AG10803 (cell line): Measurements from ENCODE around the gene CHAC2.

Experiments used
- DNase-seq: peaks from one replicate; pipeline ENCODE4 v3.0.0; 2010; ENCODE audit warnings: low read depth
- H3K4me3 ChIP-seq: 2 replicates; pipeline ENCODE4 v1.5.1; 2011; ENCODE audit warnings: mild to moderate bottlenecking, low read length, control low read depth
- CTCF ChIP-seq: conservative IDR thresholded peaks from 2 replicates; pipeline ENCODE4 v1.5.1; 2011; ENCODE audit warnings: mild to moderate bottlenecking, low read length, control low read depth, inconsistent platforms

CHAC2 gene

GRCh38 chr2:53739032-53739431 is 28.6 kb upstream of the CHAC2 start:
- TF ChIP-seq CTCF = no peak

GRCh38 chr2:53740170-53740569 is 27.4 kb upstream of the CHAC2 start:
- TF ChIP-seq CTCF = peak; percentile 53
- peak; percentile 53 for DNase-seq
- no peak overlapping the region for H3K4me3 ChIP-seq

More at GRCh38 chr2:53739032-53739431, 28.6 kb upstream of the CHAC2 start:
- peak; percentile 6 for DNase-seq
- H3K4me3 ChIP-seq = no peak overlapping the region

- TF ChIP-seq CTCF = no peak
- DNase-seq = peak; percentile 4
- H3K4me3 ChIP-seq = no peak overlapping the region
Observed at GRCh38 chr2:53744395-53745065, 23.1 kb upstream of the CHAC2 start.

GRCh38 chr2:53750041-53750768 is 17.4 kb upstream of the CHAC2 start:
- TF ChIP-seq CTCF = no peak
- DNase-seq = no peak

GRCh38 chr2:53751728-53752127 is 15.9 kb upstream of the CHAC2 start:
- H3K4me3 ChIP-seq = no peak overlapping the region
- DNase-seq = no peak
- no peak for TF ChIP-seq CTCF

More at GRCh38 chr2:53750041-53750768, 17.4 kb upstream of the CHAC2 start:
- no peak overlapping the region for H3K4me3 ChIP-seq

- no peak for DNase-seq
- no peak for TF ChIP-seq CTCF
- H3K4me3 ChIP-seq = no peak overlapping the region
Observed at GRCh38 chr2:53752385-53752784, 15.2 kb upstream of the CHAC2 start.

GRCh38 chr2:53753041-53753440 is 14.6 kb upstream of the CHAC2 start:
- DNase-seq = no peak
- TF ChIP-seq CTCF = no peak
- H3K4me3 ChIP-seq = no peak overlapping the region
